HepG2 (cell line): Measurements from ENCODE around the gene PDIK1L. TPM values are rescaled to one million over a fixed set of nuclear protein-coding genes. Genes with fewer than 3 reads are reported as not detected.

ENCODE experiments used
- HDAC1 ChIP-seq: sonication (generic); formaldehyde crosslinking; IDR thresholded peaks from 2 replicates; pipeline ENCODE4 v1.5.1; 2020; ENCODE audit warnings: mild to moderate bottlenecking, missing genetic modification reagents
- KDM1A ChIP-seq: IDR thresholded peaks from 2 replicates; pipeline ENCODE4 v1.6.1; 2016; ENCODE audit warnings: missing compliant biosample characterization
- MED1 ChIP-seq: sonication (generic); formaldehyde crosslinking; IDR thresholded peaks from 2 replicates; pipeline ENCODE4 v1.4.0; 2020; ENCODE audit warnings: missing genetic modification reagents
- NCOA5 ChIP-seq: sonication (generic); formaldehyde crosslinking; IDR thresholded peaks from 2 replicates; pipeline ENCODE4 v1.4.0; 2020; ENCODE audit warnings: missing genetic modification reagents
- PLRG1 ChIP-seq: fragments of 450-650 bp; conservative IDR thresholded peaks from 2 replicates; pipeline ENCODE4 v1.6.1; 2016
- PRPF4 ChIP-seq: fragments of 200-400 bp; formaldehyde crosslinking; IDR thresholded peaks from 2 replicates; pipeline ENCODE4 v1.6.1; 2016; ENCODE audit warnings: low read length, low read depth; ENCODE audit not compliant: poor library complexity, severe bottlenecking
- RCOR2 ChIP-seq: IDR thresholded peaks from 2 replicates; pipeline ENCODE4 v1.6.1; 2016; ENCODE audit warnings: missing biosample characterization, missing genetic modification reagents
- RELA ChIP-seq: sonication (generic); formaldehyde crosslinking; IDR thresholded peaks from 2 replicates; pipeline ENCODE4 v1.4.0; 2020; ENCODE audit warnings: missing genetic modification reagents
- ZNF253 ChIP-seq: sonication (generic); formaldehyde crosslinking; IDR thresholded peaks from 2 replicates; pipeline ENCODE4 v1.8.0; 2022; ENCODE audit warnings: mild to moderate bottlenecking, missing genetic modification reagents, borderline replicate concordance
- ZNF652 ChIP-seq: IDR thresholded peaks from 2 replicates; pipeline ENCODE4 v1.6.1; 2016; ENCODE audit warnings: low read depth, borderline replicate concordance
- ZNF766 ChIP-seq: sonication (generic); formaldehyde crosslinking; IDR thresholded peaks from 2 replicates; pipeline ENCODE4 v1.5.0; 2020; ENCODE audit warnings: missing genetic modification reagents, borderline replicate concordance
- ZNF776 ChIP-seq: sonication (generic); formaldehyde crosslinking; IDR thresholded peaks from 2 replicates; pipeline ENCODE4 v1.4.0; 2020; ENCODE audit warnings: mild to moderate bottlenecking, missing genetic modification reagents
- ZNF777 ChIP-seq: sonication (generic); formaldehyde crosslinking; IDR thresholded peaks from 2 replicates; pipeline ENCODE4 v1.4.0; 2020; ENCODE audit warnings: missing genetic modification reagents
- ZNF841 ChIP-seq: sonication (generic); formaldehyde crosslinking; IDR thresholded peaks from 2 replicates; pipeline ENCODE4 v1.8.1; 2023; ENCODE audit warnings: missing genetic modification reagents, borderline replicate concordance
- ZNF891 ChIP-seq: sonication (generic); formaldehyde crosslinking; IDR thresholded peaks from 2 replicates; pipeline ENCODE4 v1.5.0; 2020; ENCODE audit warnings: mild to moderate bottlenecking, missing genetic modification reagents
- polyA plus RNA-seq, 8 experiments: library from polyadenylated mRNA; depleted of rRNA in 3 of 8; stranded (reverse) in 7 of 8; unstranded in 1 of 8; fragments of >200 nt; fragmentation: Illumina TruSeq in 4 of 8; extraction: Trizol in 4 of 8; gene quantifications; 2 replicates each; pipeline versions ENCODE4 v1.2.1 to v1.2.3, GENCODE V29; 2011 to 2016; ENCODE audit warnings: low read depth in 4 of 8, missing spikeins in 1 of 8, mixed read lengths in 1 of 8; ENCODE audit not compliant: insufficient read depth in 1 of 8
- total RNA-seq, 5 experiments: library from RNA; depleted of rRNA; stranded (reverse); fragments of >200 nt; fragmentation: Illumina TruSeq; extraction: Trizol; gene quantifications; 2 replicates each; pipeline ENCODE4 v1.2.3, GENCODE V29; 2016; ENCODE audit warnings: low read depth in 1 of 5
- TF ChIP-seq, protein P1 (sequence below): fragments of 450-650 bp; IDR thresholded peaks from 2 replicates; pipeline ENCODE4 v1.6.1; 2017; ENCODE audit warnings: mild to moderate bottlenecking
- TF ChIP-seq, protein P2 (sequence below): sonication (generic); formaldehyde crosslinking; IDR thresholded peaks from 2 replicates; pipeline ENCODE4 v1.5.0; 2020; ENCODE audit warnings: missing genetic modification reagents
- TF ChIP-seq, protein P3 (sequence below): sonication (generic); formaldehyde crosslinking; IDR thresholded peaks from 2 replicates; pipeline ENCODE4 v1.5.0; 2020; ENCODE audit warnings: mild to moderate bottlenecking, missing genetic modification reagents

The PDIK1L gene
- total and polyA plus RNA-seq, 2 of the 13 experiments (the other 11 are each of a cell fraction or from before 2014, with no cell fraction given): 1.9 to 4.6 TPM

DNA sequence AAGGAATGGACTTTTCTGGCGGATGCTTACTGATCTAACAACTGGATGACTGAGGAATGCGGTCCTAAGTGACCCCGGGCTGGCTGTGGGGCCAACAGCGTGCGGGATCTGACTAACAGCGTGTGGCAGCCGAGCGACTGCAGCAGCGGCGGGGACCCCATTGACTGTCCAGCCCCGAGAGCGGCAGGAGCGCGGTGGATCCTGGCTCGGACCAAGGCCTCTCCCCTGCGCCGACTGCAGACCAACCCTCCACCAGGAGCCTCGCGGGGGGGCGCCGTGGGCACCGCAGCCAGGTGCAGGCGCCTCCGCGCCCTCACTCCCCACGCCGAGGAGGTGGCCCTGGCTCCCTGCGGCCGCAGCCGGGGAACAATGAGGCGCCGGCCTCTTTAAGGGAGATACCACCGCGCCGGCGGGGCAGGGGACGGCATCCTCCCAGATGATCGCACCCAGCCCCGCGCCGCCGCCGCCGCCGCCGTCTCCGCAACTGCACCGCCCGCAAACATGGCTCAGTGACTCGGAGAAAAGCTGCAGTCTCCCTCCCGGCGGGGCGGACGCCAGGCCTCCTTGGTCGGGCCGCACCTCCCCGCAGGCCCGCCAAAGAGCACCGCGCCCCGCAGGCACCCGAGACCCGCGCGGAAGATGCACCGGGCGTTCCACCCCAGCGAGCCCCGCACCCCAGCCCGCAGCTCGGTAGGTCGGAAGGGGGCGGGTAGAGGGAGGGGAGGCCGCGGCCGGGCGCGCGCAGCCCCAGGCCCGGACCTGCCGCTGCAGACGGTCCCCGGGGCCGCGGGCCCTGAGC, 694 bp upstream of the PDIK1L start (continued):
- TF ChIP-seq ZNF777 (CRISPR knock-in tag) (peak; percentile 18), HDAC1 (CRISPR knock-in tag) (0 out of 2 replicates have a peak, but pooled peaks have one; percentile 21), RELA (CRISPR knock-in tag) (no peak), ZNF841 (CRISPR knock-in tag) (no peak), ZNF776 (CRISPR knock-in tag) (no peak; the same call in 1 of the 2 replicates), ZNF253 (CRISPR knock-in tag) (no peak), KDM1A (CRISPR knock-in tag) (peak; percentile 9; the same call in 1 of the 2 replicates), ZNF652 (CRISPR knock-in tag) (no peak), PLRG1 (no peak), ZNF891 (peak; percentile 24; the same call in 1 of the 2 replicates), MED1 (CRISPR knock-in tag) (peak; percentile 43), NCOA5 (CRISPR knock-in tag) (no peak), RCOR2 (CRISPR knock-in tag) (no peak), PRPF4 (no peak), ZNF766 (CRISPR knock-in tag) (peak; percentile 48; the same call in 1 of the 2 replicates)
- TF ChIP-seq, protein P1, sequence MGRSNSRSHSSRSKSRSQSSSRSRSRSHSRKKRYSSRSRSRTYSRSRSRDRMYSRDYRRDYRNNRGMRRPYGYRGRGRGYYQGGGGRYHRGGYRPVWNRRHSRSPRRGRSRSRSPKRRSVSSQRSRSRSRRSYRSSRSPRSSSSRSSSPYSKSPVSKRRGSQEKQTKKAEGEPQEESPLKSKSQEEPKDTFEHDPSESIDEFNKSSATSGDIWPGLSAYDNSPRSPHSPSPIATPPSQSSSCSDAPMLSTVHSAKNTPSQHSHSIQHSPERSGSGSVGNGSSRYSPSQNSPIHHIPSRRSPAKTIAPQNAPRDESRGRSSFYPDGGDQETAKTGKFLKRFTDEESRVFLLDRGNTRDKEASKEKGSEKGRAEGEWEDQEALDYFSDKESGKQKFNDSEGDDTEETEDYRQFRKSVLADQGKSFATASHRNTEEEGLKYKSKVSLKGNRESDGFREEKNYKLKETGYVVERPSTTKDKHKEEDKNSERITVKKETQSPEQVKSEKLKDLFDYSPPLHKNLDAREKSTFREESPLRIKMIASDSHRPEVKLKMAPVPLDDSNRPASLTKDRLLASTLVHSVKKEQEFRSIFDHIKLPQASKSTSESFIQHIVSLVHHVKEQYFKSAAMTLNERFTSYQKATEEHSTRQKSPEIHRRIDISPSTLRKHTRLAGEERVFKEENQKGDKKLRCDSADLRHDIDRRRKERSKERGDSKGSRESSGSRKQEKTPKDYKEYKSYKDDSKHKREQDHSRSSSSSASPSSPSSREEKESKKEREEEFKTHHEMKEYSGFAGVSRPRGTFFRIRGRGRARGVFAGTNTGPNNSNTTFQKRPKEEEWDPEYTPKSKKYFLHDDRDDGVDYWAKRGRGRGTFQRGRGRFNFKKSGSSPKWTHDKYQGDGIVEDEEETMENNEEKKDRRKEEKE: no peak
- TF ChIP-seq, protein P2, sequence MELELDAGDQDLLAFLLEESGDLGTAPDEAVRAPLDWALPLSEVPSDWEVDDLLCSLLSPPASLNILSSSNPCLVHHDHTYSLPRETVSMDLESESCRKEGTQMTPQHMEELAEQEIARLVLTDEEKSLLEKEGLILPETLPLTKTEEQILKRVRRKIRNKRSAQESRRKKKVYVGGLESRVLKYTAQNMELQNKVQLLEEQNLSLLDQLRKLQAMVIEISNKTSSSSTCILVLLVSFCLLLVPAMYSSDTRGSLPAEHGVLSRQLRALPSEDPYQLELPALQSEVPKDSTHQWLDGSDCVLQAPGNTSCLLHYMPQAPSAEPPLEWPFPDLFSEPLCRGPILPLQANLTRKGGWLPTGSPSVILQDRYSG (CRISPR knock-in tag): peak; percentile 23; the same call in 1 of the 2 replicates
- TF ChIP-seq, protein P3, sequence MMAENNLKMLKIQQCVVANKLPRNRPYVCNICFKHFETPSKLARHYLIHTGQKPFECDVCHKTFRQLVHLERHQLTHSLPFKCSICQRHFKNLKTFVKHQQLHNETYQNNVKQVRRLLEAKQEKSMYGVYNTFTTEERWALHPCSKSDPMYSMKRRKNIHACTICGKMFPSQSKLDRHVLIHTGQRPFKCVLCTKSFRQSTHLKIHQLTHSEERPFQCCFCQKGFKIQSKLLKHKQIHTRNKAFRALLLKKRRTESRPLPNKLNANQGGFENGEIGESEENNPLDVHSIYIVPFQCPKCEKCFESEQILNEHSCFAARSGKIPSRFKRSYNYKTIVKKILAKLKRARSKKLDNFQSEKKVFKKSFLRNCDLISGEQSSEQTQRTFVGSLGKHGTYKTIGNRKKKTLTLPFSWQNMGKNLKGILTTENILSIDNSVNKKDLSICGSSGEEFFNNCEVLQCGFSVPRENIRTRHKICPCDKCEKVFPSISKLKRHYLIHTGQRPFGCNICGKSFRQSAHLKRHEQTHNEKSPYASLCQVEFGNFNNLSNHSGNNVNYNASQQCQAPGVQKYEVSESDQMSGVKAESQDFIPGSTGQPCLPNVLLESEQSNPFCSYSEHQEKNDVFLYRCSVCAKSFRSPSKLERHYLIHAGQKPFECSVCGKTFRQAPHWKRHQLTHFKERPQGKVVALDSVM (CRISPR knock-in tag): no peak
